OCI-M1 (cell line): ENCODE results near the gene NDUFA6.
A peak's percentile ranks its signal among the peaks of the same experiment; 100 is the strongest.
"Not testable (repeated sequence)": the region's sequence is repeated elsewhere in the genome, so short reads cannot be mapped to it uniquely, and the experiment has no call there.

Experiments used
- DNase-seq: peaks from one replicate; lab custom pipeline; 2025; lab: John Stamatoyannopoulos, UW

The NDUFA6 gene

DNA sequence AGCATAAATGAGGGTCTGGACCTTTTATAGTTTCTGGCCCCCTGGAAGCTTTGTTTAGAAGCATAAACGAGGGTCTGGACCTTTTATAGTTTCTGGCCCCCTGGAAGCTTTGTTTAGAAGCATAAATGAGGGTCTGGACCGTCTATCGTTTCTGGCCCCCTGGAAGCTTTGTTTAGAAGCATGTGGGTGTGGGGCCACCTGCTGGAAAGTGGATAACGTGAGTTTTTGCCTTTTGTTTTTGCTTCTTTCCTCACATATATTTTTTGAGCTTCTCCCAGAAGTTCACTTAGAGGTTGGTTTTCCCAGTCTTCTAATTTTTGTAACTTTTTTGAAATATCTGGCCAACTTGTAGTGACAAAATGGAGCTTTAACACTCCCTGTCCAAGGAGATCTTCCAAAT, 22.2 kb upstream of the NDUFA6 start:
- DNase-seq, result peak; percentile 13

DNA sequence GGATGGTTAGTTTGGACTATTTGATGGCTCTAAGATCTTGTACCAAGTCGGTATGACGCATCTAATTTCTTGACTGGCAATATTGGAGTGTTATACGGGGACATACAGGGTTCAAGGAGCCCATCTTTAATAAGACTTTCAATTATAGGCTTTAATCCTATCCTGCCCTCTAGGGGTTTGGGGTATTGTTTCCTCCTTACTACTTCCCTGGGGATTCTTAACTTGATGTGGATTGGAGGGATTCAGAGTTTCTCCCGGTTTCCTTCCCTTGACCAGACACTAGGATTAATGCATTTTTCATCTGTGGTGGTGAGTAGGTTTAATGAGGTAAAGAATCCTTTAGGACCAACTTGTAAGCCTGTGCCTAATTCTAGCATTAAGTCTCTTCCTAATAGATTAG, 21.2 kb upstream of the NDUFA6 start:
- DNase-seq, result no peak

DNA sequence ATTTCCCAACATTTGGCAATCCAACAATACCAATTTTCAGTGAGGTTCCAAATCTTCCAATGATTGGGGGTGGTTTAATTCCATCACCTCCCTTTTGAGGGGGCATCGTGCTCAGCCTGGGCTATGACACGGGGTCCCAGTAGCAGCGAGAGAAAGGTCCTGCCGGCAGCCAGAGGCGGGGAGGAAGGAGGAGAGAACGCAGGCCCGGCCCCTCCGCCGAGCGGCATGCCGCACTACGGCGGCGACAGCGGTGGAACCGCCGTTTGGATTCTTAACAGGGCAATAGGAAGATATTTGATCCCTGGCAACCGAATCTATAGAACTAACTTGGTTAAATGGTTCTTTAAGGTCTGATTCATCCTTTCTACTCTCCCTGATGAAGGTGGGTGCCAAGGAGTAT, 18.3 kb upstream of the NDUFA6 start:
- no peak for DNase-seq

DNA sequence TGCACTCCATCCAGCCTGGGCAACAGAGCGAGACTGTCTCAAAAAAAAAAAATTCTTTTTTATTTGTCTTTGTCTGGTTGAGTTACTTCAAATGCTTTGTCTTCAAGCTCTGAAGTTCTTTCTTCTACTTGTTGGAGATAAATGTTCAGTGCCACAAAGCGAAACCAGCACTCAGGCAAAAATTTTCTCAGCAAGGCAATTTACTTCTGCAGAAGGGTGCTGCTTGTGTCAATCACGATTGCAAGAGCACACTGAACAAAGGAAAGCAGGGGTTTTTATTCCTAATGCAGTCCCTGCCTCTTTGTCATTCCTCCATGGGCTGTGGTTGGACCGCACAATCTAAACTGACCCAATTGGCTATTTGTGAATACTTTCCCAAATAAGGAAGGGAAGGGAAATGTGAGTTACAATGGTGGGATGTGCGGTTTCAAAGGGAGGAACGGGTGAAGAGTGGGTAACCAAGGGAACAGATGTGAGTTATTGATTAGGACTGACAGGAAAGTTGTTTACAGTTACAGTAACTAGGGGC, 13.8 kb upstream of the NDUFA6 start:
- DNase-seq, result not testable (repeated sequence)

DNA sequence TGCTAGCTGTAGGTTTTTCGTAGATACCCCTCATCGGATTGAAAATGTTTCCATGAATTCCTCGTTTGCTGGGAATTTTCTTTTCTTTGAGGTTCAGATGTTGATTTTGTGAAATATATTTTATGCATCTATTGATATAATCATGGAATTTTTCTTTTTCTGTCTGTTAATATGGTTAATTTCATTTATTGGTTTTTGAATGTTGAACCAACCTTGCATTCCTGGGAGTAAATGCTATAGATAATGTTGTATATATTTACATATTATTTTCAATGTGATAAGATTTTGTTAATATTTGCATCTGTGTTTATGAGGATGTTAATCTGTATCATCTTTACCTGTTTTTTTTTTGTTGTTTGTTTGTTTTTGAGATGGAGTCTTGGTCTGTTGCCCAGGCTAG, 10.6 kb upstream of the NDUFA6 start:
- DNase-seq, result no peak

DNA sequence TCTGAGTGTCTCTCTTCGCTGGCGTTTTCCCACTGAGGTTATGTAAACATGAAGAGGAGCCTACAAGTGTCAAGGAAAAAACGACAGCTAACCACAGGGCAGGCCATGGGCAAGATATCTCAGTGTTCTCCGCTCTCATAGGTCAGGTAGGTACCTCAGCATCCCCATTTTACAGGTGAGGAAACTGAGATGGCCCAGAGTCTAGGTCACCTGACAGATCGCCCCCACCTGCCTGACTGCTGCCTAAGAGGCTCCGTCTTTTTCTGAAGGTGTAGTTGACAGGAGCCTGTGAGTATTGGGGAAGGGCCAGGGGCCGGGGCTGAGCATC, 847 bp upstream of the NDUFA6 start:
- DNase-seq, result no peak

DNA sequence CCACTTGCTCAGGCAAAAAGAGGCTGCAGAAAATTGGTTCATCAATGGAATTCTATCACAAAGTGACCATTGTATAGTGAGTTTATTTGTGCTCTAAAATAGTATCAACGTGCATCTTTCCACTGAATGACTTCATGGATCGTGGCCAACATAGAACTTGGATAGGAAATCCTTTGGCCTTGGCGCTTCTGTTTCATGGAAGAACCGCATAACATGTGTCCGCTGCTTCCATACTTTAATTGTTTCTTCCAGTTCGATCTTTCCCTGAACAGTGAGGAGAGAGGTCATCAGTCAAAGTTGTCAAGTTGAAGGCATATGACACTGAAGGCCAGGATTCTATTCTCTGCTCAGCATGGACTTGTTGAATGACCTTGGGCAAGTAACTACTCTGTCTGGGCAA, 4.5 kb downstream of the NDUFA6 start:
- DNase-seq, result no peak

DNA sequence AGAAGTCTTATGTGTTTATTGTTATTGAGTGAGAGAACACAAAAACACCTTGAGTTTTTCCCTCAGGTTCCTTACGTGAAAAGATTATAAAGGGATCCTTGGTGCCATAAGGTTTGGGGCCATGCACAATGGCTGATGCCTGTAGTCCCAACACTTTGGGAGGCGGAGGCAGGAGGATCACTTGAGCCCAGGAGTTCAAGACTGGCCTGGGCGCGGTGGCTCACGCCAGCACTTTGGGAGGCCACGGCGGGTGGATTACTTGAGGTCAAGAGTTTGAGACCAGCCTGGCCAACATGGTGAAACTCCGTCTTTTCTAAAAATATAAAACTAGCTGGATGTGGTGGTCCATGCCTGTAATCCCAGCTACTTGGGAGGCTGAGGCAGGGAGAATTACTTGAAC, 5.7 kb downstream of the NDUFA6 start:
- no peak for DNase-seq

DNA sequence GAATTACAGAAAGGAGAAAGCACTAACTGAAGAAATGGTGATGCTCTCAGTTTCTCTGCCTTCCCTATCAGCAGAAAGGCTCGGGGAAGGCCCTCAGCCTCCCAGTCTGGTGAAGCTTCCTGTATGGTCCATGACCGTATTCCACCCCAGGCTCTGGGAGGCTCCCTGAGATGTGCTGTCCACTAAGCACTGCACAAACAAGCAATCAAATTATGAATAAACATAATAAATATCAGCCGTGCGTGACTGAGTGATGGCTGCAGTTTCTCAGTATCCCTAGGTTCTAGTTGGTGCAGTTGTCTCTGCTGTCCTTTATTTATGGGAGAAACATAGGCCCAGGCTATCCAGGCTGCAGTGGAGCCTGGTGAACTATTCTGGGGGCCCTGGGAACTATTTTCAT, 7.5 kb downstream of the NDUFA6 start:
- DNase-seq, result no peak

DNA sequence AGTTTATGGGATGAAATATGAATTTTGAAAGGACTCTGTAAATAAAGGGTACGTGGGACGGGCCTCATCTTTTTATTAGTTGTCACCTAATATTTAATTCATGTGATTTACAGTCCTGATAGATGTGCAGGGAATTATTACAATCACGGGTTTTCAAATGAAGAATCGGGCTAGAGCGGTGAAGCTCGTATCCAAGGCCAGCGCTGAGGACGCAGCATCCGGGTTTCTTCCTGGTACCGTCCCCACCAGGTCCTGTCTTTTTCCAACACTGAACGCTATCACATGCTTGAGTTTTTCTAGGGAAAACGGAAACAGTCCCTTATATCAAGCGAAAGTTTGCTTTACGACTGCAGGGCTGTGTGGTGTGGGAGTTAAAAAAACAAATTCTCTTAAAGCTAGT, 10.3 kb downstream of the NDUFA6 start:
- DNase-seq, result peak; percentile 68

DNA sequence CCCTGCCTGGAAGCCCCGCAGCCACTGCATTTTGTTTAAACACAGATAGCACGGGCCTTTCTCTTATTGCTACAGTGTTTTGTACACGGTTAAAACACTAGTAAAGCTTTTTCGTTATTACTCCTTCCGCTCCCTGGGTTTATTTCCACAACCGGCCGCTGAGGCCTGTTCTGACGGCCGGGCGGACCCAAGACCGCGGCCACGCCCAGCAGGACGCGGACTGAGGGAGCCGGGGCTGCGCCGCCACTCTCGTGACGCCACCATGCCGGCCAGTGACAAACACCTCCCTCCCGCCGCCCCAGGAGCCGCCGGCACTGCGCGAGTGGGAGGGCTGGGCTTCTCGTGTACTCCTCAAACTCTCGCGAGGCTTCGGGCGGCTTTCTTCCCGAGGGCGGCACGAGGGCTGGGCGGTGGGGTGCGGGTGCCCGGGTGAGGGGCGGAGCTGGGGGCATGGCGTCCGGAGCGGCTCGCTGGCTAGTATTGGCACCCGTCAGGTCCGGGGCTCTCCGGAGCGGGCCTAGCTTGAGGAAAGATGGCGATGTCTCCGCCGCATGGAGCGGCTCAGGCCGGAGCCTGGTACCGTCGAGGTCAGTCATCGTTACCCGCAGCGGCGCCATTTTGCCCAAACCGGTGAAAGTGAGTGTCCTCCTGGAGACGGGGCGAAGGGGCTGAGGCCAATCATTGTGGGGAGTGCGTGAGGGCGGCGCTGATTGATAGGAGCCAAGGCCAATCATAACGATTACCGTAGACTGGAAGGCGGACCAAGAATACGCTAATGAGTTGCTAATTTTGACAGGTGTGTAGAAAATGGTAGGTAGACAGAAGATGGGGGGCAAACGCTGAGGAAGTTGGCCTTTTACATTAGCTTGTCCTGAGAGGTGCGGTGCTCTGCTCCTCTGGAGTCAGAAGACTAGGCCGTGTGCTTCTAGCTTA, 11.0 kb downstream of the NDUFA6 start, which contains the start of gene SMDT1:
SMDT1 (plus strand) TSS at position 382 of the 933 bp plus-strand sequence; CDS start at position 451, 69 bp downstream.
- DNase-seq, result peak; percentile 97

DNA sequence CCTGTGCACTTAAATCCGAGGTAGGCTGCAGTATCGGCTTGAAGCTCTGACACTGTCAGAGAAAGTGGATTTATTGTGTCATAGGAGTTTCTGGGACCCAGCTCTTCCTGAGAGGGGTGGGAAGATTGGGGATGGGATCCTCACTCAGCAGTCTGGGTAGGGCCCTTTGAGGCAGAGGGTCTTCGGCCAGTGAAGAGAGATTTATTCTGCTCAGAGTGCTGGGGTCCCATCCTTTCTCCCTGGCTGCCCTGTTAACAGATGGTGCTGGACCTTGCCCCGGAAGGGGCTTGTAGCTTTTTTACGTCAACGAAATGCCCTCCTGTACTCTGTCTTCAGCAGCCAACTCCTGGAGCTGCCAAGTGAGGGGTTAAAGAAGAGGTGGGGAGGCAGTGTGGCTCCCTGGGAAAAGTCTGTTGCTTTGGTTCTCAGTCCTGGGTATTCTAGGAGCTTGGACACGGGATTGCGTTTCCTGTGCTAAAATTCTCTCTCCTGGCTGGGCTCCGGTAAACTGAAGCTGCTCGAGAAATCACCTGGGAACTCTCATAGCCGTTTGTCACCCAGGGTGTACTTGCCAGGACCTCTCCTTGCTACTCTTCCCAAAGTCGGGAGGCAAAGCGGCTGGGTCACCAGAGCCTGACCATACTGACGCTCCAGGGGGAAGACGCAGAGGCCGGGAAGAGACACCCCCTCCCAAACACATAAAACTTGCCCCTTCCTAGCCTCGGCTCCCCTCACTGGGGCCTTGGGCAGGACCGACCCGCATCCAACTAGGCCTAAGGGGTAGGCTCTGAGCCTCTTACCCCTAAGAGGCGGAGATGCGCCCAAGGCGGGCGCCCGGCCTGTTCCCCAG, 11.9 kb downstream of the NDUFA6 start:
- DNase-seq, result no peak

DNA sequence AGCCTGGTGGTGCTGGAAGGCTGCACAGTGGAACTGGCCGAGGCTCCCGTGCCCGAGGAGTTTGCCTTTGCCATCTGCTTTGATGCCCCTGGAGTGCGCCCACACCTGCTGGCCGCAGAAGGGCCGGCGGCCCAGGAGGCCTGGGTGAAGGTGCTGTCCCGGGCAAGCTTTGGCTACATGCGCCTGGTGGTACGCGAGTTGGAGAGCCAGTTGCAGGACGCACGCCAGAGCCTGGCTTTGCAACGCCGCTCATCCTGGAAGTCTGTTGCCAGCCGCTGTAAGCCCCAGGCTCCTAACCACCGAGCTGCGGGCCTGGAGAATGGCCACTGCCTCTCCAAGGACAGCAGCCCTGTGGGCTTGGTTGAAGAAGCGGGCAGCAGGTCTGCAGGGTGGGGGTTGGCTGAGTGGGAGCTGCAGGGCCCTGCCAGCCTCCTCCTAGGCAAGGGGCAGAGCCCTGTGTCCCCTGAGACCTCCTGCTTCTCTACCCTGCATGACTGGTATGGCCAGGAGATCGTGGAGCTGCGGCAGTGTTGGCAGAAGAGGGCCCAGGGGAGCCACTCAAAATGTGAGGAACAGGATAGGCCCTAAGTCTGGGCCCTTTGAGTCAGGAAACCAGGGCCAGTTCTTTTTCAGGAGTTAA, 13.0 kb downstream of the NDUFA6 start:
- DNase-seq, result no peak

DNA sequence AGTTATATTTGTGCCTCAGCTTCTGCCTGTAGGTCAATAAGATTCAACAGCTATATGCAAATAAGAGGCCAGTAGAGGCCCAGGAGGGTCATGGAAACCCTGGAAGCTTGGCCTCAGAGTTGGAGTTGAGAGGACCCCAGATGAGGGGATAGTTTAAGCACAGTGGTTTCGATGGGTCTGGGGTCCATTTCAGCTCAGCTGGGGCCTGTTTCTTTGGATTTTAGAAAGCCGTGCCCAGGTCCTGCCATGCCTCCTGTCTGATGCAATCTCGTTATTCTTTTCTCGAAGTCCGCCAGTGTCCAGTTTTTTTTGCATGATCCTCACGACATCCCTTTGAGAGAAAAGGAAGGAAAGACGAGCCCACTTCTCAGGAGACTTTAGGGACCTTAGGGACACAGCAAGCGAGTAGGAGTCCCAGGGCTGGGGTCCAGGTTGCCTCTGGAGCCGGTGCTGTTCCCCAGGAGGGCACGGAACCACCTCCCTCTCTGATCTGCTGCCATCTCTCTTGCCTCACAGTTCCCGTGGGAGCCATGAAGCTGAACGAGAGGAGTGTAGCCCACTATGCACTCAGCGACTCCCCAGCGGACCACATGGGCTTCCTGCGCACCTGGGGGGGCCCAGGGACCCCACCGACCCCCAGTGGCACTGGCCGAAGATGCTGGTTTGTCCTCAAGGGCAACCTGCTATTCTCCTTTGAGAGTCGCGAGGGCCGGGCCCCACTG, 13.6 kb downstream of the NDUFA6 start:
- no peak for DNase-seq

DNA sequence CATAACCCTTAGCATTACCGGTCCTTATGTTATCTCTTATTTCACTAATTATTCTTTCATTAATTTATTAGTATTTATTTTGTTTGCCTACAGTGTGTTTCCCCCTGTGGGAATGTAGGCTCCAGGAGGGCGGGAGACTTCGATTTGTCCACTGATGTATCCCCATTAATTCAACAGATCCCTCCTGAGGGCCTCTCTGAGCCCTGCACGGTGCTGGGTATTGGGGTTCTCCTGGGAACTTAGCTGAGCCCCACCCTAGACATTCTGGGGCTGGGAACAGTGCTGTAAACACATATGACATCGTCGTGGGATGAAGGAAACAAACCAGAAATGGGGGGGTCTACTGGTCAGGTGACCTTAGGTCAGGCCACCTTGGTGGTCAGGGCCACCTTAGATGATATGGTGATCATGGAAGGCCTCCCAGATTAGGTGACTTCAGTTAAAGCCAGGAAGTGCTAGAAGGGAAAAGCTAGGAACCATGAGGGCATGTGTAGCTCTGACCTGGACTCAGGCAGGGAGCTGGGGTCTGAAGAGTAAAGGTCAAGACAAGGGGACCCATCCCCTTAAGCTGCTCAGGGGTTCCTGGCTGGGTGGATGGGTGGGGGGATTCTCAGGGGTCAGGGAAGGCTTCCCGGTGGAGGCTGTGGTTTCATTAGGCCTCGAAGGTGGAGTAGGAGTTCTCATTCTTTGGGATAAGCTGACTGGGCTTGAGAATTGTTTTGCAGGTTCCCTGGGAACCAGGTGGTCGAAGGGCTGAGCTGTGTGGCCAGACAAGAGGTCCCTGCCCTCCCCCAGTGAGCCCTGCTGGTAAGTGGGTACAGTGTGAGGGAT, 15.5 kb downstream of the NDUFA6 start:
- DNase-seq, result no peak

DNA sequence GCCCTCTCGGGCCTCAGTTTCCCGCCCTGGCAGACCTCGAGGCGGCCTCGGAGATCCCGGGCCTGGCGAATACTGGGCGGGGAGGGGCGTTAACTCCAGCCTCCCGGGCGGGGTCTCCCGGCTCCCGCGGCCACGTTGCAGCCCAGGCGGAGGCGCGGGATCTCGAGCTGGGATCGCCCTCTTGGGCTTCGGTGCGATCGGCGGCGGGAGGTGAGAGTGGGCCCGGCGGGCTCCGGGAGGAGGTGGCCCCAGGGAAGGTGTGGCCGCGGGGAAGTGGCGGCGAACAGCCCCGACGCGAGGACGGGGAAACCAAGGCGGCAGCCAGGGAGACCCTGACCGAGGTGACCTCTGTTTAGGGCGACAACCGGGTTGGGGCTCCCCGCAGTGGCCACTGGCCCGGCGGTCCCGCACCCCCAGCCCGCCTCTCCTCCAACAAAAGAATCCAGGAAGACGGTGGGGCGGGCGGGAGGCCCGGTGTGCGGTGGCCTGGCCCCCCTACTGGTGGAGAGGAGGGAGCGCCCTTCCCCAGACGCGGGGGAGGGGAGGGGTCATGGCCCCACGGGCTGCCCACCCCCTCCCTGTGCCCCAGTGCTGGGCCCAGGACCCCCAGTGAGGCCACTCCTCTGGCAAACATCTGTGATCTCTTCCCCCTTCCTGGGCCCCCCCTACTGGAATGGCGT, 16.3 kb downstream of the NDUFA6 start, which contains the start of gene PHETA2:
PHETA2 (plus strand) TSS at position 117 of the 680 bp plus-strand sequence. CDS start 3,046 bp downstream, outside the sequence.
- DNase-seq, result no peak

DNA sequence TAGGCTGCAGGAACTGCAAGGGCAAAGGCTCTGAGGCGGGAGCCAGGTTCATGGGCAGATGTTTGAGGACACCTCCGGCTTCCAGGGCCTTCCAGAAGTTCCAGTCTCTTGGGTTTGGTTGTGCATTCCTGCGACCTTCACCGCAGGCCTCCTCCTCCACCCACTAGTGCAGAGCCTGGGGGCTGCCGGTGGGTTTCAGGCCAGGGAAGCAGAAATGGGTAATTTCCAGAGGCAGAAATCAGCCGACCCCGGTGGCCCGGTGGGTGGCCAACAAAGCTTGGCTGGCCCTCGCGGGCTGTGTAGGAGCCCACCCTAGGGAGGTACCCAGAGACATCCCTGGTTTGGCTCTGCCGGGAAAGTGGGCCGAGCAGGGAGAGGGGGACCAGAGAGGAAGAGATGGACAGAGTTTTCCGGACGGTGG, 16.9 kb downstream of the NDUFA6 start:
- no peak for DNase-seq

DNA sequence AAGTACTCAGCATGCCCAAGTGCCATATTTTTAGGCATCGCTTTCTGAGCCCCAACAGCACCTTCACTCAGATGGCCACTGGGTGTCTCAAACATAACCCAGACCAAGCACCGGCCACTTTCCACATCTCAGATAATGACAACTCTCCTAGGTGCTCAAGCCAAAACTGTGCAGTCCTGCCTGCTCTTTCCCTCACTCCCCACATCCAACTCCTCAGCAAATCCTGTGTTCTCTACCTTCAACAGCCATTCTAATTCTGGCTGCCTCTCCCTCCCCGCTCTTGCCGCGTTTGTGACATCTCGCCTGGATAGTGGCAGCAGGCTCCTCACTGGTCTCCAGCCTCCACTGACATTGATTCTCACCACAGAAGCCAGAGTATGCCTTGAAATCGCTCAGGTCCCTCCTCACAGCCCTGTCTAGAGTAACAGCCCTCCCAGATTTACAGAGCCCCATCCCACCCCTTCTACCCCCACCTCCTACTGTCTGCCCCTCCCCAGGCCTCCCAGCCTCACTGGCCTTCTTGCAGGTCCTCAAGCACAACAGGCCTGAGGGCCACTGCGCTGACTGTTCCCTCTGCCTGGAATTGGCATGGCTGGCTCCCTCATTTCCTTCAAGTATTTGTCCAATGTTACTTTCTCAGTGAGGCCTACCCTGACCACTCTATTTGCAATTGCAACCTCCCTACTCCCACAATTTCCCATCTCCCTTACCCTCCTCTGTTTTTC, 17.8 kb downstream of the NDUFA6 start:
- DNase-seq, result no peak

DNA sequence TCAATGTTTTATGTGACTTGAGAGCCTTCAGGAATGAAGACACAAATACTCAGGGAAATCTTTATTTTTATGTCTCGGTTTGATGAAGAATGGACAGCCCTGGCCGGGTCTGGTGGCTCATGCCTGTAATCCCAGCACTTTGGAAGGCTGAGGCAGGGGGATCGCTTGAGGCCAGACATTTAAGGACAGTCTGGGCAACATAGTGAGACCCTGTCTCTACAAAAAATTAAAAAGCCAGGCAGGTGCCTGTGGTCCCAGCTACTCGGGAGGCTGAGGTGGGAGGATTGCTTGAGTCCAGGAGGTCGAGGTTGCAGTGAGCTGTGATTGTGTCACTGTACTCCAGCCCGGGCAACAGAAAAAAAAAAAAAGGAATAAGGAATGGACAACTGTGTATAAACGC, 19.1 kb downstream of the NDUFA6 start:
- DNase-seq, result not testable (repeated sequence)
